Measurements from ENCODE around the gene BCKDHB. TPM values are rescaled to one million over a fixed set of nuclear protein-coding genes. Genes with fewer than 3 reads are reported as not detected.

The BCKDHB gene
- total RNA-seq, 2 donors from 2014 or later, result 19.0 to 33.0 TPM

DNA sequence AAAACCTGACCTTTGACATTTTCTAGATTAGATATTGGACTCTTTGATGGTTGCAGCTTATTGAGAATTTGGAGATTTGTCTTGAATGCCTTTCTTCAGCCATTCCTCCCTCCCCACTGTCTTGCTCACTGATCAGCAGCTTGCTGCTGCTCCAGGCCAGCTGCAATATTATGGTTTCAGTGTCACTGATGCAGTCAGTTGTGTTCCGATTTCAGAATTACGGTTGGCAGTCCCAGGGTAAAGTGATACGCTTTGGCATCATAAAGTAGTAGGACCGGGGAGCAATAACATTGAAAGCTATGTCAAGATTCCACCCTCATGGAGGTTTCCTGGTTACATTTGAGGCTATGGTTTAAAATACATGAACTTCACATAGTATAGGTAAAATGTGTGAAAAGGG is 152.6 kb downstream of the BCKDHB start:
- intact Hi-C loops (cut with DNase I), result no loop called here
- 80% methylated on average over 4 of the region's 4 CpGs for WGBS
- Histone ChIP-seq H3K4me3 (no peak overlapping the region), H3K27ac (no peak overlapping the region), H3K36me3 (no peaks in the 10 kb centered on the region), H3K27me3 (replicated peaks; ENCODE audit: insufficient read depth) (no peaks in the 10 kb centered on the region), H3K4me1 (replicated peaks) (no peaks in the 10 kb centered on the region), H3K9me3 (no peaks in the 10 kb centered on the region)
- DNase-seq (ENCODE audit: low spot score), result no peak
- TF ChIP-seq, protein P1, sequence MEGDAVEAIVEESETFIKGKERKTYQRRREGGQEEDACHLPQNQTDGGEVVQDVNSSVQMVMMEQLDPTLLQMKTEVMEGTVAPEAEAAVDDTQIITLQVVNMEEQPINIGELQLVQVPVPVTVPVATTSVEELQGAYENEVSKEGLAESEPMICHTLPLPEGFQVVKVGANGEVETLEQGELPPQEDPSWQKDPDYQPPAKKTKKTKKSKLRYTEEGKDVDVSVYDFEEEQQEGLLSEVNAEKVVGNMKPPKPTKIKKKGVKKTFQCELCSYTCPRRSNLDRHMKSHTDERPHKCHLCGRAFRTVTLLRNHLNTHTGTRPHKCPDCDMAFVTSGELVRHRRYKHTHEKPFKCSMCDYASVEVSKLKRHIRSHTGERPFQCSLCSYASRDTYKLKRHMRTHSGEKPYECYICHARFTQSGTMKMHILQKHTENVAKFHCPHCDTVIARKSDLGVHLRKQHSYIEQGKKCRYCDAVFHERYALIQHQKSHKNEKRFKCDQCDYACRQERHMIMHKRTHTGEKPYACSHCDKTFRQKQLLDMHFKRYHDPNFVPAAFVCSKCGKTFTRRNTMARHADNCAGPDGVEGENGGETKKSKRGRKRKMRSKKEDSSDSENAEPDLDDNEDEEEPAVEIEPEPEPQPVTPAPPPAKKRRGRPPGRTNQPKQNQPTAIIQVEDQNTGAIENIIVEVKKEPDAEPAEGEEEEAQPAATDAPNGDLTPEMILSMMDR (IDR thresholded peaks at IDR 0.05), result no peak
- TF ChIP-seq POLR2AphosphoS5 (IDR thresholded peaks at IDR 0.05) (no peak), POLR2A (IDR thresholded peaks at IDR 0.05) (no peak)

DNA sequence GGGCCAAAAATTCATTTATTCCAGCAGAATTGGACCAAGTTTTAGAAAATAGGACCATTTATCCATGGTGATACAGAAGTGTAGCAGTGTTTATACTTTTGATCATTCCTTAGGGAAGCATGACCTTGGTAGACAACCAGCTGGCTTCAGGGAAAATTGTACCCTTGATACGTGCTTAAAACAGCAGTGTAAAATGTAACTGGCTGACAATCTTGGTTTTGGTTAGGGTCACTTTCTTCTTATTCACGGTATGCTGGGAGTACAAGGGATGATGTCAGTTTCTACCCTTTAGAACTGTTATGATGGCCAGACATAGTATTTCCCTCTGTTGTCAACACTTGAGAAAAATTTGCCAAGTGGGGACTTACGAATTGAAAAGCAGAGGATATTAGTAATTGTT is 157.1 kb downstream of the BCKDHB start:
- H3K9me3 ChIP-seq, result no peaks in the 10 kb centered on the region
- DNase-seq (ENCODE audit: low spot score), result no peak
- H3K36me3 ChIP-seq, result no peaks in the 10 kb centered on the region
- no peak overlapping the region for H3K27ac ChIP-seq
- H3K4me1 ChIP-seq (replicated peaks), result no peaks in the 10 kb centered on the region
- H3K4me3 ChIP-seq, result no peak overlapping the region
- 71% methylated on average over 3 of the region's 3 CpGs for WGBS
- no peaks in the 10 kb centered on the region for H3K27me3 ChIP-seq (replicated peaks; ENCODE audit: insufficient read depth)
- intact Hi-C loops (cut with DNase I), result no loop called here
- TF ChIP-seq POLR2A (IDR thresholded peaks at IDR 0.05) (no peak), POLR2AphosphoS5 (IDR thresholded peaks at IDR 0.05) (no peak)
- TF ChIP-seq, protein P1 (IDR thresholded peaks at IDR 0.05), result no peak

DNA sequence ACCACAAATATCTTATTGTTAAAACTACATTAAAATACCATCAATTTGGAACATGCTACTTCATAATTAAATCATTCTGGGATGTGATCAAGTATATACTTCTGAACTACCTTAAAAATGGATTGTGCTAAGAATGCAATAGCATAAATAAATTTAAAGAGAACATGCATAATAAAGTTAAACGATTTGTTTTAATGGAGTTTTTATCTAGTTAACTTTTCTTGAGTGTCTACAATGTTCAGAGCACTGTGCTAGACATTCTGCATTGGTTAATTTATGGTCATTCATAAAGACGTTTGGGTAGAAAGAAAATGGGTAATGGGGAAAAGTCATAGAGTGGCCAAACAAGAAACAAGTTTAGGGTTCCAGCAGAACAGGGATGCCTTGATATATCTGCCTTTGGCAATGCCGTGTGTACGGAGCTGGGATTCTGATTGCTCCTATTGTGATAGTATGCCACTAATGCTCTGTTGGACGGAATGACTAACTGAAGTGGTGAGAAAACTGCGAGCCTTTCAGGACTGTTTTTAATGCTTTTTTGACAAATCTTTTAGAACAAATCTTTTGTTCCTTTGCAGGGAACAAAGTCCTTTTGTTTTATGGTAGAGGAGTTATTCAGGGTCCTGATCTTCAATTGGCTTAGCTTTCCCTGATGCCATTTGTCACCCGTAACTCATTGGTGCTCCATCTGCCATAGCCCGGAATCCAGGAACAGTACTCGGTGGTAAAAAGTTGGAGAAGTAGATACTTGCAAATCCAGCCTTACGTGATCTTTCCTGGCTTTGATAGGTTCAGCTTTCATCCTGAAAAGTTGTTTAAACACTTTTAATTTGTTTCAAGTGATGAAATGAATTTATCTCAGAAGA is 162.6 kb downstream of the BCKDHB start:
- intact Hi-C loops (cut with DNase I), result no loop called here
- no peaks in the 10 kb centered on the region for H3K36me3 ChIP-seq
- TF ChIP-seq, protein P1 (IDR thresholded peaks at IDR 0.05), result no peak
- TF ChIP-seq POLR2AphosphoS5 (IDR thresholded peaks at IDR 0.05) (no peak), POLR2A (IDR thresholded peaks at IDR 0.05) (no peak)
- 73% methylated on average over 10 of the region's 10 CpGs for WGBS
- no peaks in the 10 kb centered on the region for H3K9me3 ChIP-seq
- H3K27ac ChIP-seq, result no peak overlapping the region
- no peaks in the 10 kb centered on the region for H3K27me3 ChIP-seq (replicated peaks; ENCODE audit: insufficient read depth)
- no peak for DNase-seq (ENCODE audit: low spot score)
- no peaks in the 10 kb centered on the region for H3K4me1 ChIP-seq (replicated peaks)
- H3K4me3 ChIP-seq, result no peak overlapping the region

DNA sequence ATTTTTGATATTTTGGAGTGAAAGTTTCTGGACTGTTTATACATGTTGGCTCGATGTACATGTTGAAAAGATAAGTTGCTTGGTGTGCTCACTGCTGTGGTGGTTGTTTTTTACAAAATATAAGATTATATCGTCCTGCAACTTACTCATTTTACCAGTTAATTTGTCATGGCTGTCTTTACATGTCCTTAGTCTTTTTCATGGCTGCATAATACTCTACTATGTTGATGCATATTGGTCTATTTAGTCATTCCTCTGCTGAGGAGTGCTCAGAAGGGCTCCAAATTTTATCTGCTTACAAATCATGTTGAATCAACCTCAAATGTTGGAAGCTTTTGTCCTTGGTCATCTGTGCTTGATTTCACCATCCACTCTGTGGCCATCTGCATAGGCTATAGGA is 164.6 kb downstream of the BCKDHB start:
- Histone ChIP-seq H3K9me3 (no peaks in the 10 kb centered on the region), H3K4me3 (no peak overlapping the region), H3K36me3 (no peaks in the 10 kb centered on the region), H3K4me1 (replicated peaks) (no peaks in the 10 kb centered on the region), H3K27ac (no peak overlapping the region), H3K27me3 (replicated peaks; ENCODE audit: insufficient read depth) (no peaks in the 10 kb centered on the region)
- DNase-seq (ENCODE audit: low spot score), result no peak
- WGBS, result 86% methylated on average over 2 of the region's 2 CpGs
- intact Hi-C loops (cut with DNase I), result no loop called here
- TF ChIP-seq POLR2AphosphoS5 (IDR thresholded peaks at IDR 0.05) (no peak), POLR2A (IDR thresholded peaks at IDR 0.05) (no peak)
- TF ChIP-seq, protein P1 (IDR thresholded peaks at IDR 0.05), result no peak

DNA sequence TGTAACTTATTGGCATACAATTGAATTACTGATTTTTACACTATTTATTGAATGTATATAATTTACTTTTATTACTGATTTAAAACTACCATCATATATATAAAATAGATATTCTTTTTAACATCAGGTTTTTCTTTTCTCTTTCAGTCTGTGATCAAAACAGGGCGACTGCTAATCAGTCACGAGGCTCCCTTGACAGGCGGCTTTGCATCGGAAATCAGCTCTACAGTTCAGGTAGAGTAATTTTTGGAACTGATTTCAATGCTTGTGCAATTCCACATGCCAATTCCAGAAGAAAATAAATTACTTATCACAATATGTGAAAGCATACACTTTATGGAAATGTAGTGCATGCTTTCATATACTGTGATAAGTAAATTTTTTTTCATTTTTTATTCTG is 166.5 kb downstream of the BCKDHB start:
- Histone ChIP-seq H3K4me3 (no peak overlapping the region), H3K27ac (no peak overlapping the region), H3K36me3 (no peaks in the 10 kb centered on the region), H3K9me3 (no peaks in the 10 kb centered on the region), H3K4me1 (replicated peaks) (no peaks in the 10 kb centered on the region), H3K27me3 (replicated peaks; ENCODE audit: insufficient read depth) (no peaks in the 10 kb centered on the region)
- no peak for DNase-seq (ENCODE audit: low spot score)
- WGBS, result 98% methylated on average over 4 of the region's 4 CpGs
- TF ChIP-seq POLR2AphosphoS5 (IDR thresholded peaks at IDR 0.05), result no peak
- TF ChIP-seq POLR2A (IDR thresholded peaks at IDR 0.05), result no peak
- TF ChIP-seq, protein P1 (IDR thresholded peaks at IDR 0.05), result no peak
- intact Hi-C loops (cut with DNase I), result no loop called here

Data from prostate gland (tissue), 2 donors.